HepG2 (cell line): ENCODE measurements around the gene FAM171A2. TPM values are rescaled to one million over a fixed set of nuclear protein-coding genes. Genes with fewer than 3 reads are reported as not detected.

Experiments
- ATF1 ChIP-seq: IDR thresholded peaks from 2 replicates; pipeline ENCODE4 v1.6.1; 2016; ENCODE audit warnings: mild to moderate bottlenecking, control low read depth
- CEBPG ChIP-seq: IDR thresholded peaks from 2 replicates; pipeline ENCODE4 v1.6.1; 2016
- CENPT ChIP-seq: sonication (generic); formaldehyde crosslinking; IDR thresholded peaks from 2 replicates; pipeline ENCODE4 v1.8.0; 2022; ENCODE audit warnings: low read depth, mild to moderate bottlenecking, moderate library complexity, missing genetic modification reagents
- HNRNPK ChIP-seq: fragments of 200-400 bp; formaldehyde crosslinking; IDR thresholded peaks from 2 replicates; pipeline ENCODE4 v1.6.1; 2018; ENCODE audit warnings: low read length, low read depth, moderate library complexity, mild to moderate bottlenecking; ENCODE audit not compliant: poor library complexity, severe bottlenecking
- MED13 ChIP-seq: sonication (generic); formaldehyde crosslinking; IDR thresholded peaks from 2 replicates; pipeline ENCODE4 v1.5.0; 2020; ENCODE audit warnings: missing genetic modification reagents
- PHF5A ChIP-seq: IDR thresholded peaks from one replicate; pipeline ENCODE4 v1.6.1; 2018; ENCODE audit warnings: low read depth, missing genetic modification reagents; ENCODE audit not compliant: unreplicated experiment
- REST ChIP-seq, 2 experiments: IDR thresholded peaks; 2 replicates each; pipeline ENCODE4 v1.6.1; 2011 to 2012; ENCODE audit warnings: low read length in 2 of 2, borderline replicate concordance in 1 of 2, low read depth in 1 of 2, mild to moderate bottlenecking in 1 of 2, moderate library complexity in 1 of 2
- RNF219 ChIP-seq: sonication (generic); formaldehyde crosslinking; IDR thresholded peaks from 2 replicates; pipeline ENCODE4 v1.5.0; 2020; ENCODE audit warnings: mild to moderate bottlenecking, missing genetic modification reagents
- ZFY ChIP-seq: sonication (generic); formaldehyde crosslinking; IDR thresholded peaks from 2 replicates; pipeline ENCODE4 v1.4.0; 2020; ENCODE audit warnings: missing genetic modification reagents
- ZNF138 ChIP-seq: sonication (generic); formaldehyde crosslinking; IDR thresholded peaks from 2 replicates; pipeline ENCODE4 v1.5.0; 2020; ENCODE audit warnings: mild to moderate bottlenecking, low read depth, missing genetic modification reagents
- ZNF264 ChIP-seq: sonication (generic); formaldehyde crosslinking; IDR thresholded peaks from 2 replicates; pipeline ENCODE4 v1.4.0; 2020; ENCODE audit warnings: missing genetic modification reagents
- ZNF318 ChIP-seq: sonication (generic); formaldehyde crosslinking; IDR thresholded peaks from 2 replicates; pipeline ENCODE4 v1.4.0; 2020; ENCODE audit warnings: mild to moderate bottlenecking, missing genetic modification reagents
- ZNF326 ChIP-seq: sonication (generic); formaldehyde crosslinking; IDR thresholded peaks from 2 replicates; pipeline ENCODE4 v1.4.0; 2020; ENCODE audit warnings: missing genetic modification reagents, borderline replicate concordance
- ZNF746 ChIP-seq: sonication (generic); formaldehyde crosslinking; IDR thresholded peaks from 2 replicates; pipeline ENCODE4 v1.8.0; 2022; ENCODE audit warnings: mild to moderate bottlenecking, missing genetic modification reagents
- polyA plus RNA-seq, 8 experiments: library from polyadenylated mRNA; depleted of rRNA in 3 of 8; stranded (reverse) in 7 of 8; unstranded in 1 of 8; fragments of >200 nt; fragmentation: Illumina TruSeq in 4 of 8; extraction: Trizol in 4 of 8; gene quantifications; 2 replicates each; pipeline versions ENCODE4 v1.2.1 to v1.2.3, GENCODE V29; 2011 to 2016; ENCODE audit warnings: low read depth in 4 of 8, missing spikeins in 1 of 8, mixed read lengths in 1 of 8; ENCODE audit not compliant: insufficient read depth in 1 of 8
- total RNA-seq, 5 experiments: library from RNA; depleted of rRNA; stranded (reverse); fragments of >200 nt; fragmentation: Illumina TruSeq; extraction: Trizol; gene quantifications; 2 replicates each; pipeline ENCODE4 v1.2.3, GENCODE V29; 2016; ENCODE audit warnings: low read depth in 1 of 5

Gene FAM171A2
- total and polyA plus RNA-seq, 2 of the 13 experiments (the other 11 are each of a cell fraction or from before 2014, with no cell fraction given): 1.8 to 3.6 TPM

- TF ChIP-seq PHF5A (CRISPR knock-in tag): no peak
- TF ChIP-seq MED13 (CRISPR knock-in tag): no peak
- no peak for TF ChIP-seq ZNF318 (CRISPR knock-in tag)
- peak; percentile 39; the same call in 1 of the 2 replicates for TF ChIP-seq ZNF326 (CRISPR knock-in tag)
- no peak for TF ChIP-seq ZNF138 (CRISPR knock-in tag)
- TF ChIP-seq CENPT (CRISPR knock-in tag): no peak
- no peak for TF ChIP-seq REST (IDR thresholded peaks at IDR 0.05; ENCODE audit: borderline replicate concordance in 1 of 2, low read depth in 1 of 2, low read length in 2 of 2)
- TF ChIP-seq ZNF746: no peak
- 0 out of 2 replicates have a peak, but pooled peaks have one; percentile 4 for TF ChIP-seq ZFY
- no peak for TF ChIP-seq ZNF264 (CRISPR knock-in tag)
- no peak for TF ChIP-seq ATF1
- no peak for TF ChIP-seq RNF219 (CRISPR knock-in tag)
- no peak for TF ChIP-seq HNRNPK
- no peak for TF ChIP-seq CEBPG (CRISPR knock-in tag)
Observed at GRCh38 chr17:44318077-44318892, 45.4 kb downstream of the FAM171A2 start (continued).
